Measurements from ENCODE around the gene LIN7C. TPM values are rescaled to one million over a fixed set of nuclear protein-coding genes. Genes with fewer than 3 reads are reported as not detected.

The LIN7C gene
- total RNA-seq, 1 donor from 2014 or later = 31.1 TPM

GRCh38 chr11:27462543-27462942 is 44.0 kb downstream of the LIN7C start:
- DNase-seq (ENCODE audit: extremely low spot score, unreplicated experiment) = no peak
- no peak overlapping the region for H3K4me3 Mint-ChIP-seq
- peak overlapping the region; percentile 70 for H3K27ac Mint-ChIP-seq
- H3K27me3 Mint-ChIP-seq = no peaks in the 10 kb centered on the region
- no peak for TF ChIP-seq CTCF (conservative IDR thresholded peaks at IDR 0.05)
- no peaks in the 10 kb centered on the region for H3K36me3 Mint-ChIP-seq
- peaks cover 52% of the 10 kb centered on the region for H3K4me1 Mint-ChIP-seq (ENCODE audit: unreplicated experiment)
- no peaks in the 10 kb centered on the region for H3K9me3 Mint-ChIP-seq

- Mint-ChIP-seq H3K36me3 (peaks cover 4% of the 10 kb centered on the region), H3K4me1 (ENCODE audit: unreplicated experiment) (peaks cover 62% of the 10 kb centered on the region), H3K4me3 (peak overlapping the region; percentile 14), H3K27me3 (no peaks in the 10 kb centered on the region), H3K9me3 (no peaks in the 10 kb centered on the region), H3K27ac (peak overlapping the region; percentile 38)
- TF ChIP-seq CTCF (conservative IDR thresholded peaks at IDR 0.05) = no peak
- DNase-seq (ENCODE audit: extremely low spot score, unreplicated experiment) = no peak
These were observed 46.2 kb downstream of the LIN7C start for GRCh38 chr11:27460158-27460978.

- Mint-ChIP-seq H3K27me3 (no peaks in the 10 kb centered on the region), H3K4me3 (no peak overlapping the region), H3K4me1 (ENCODE audit: unreplicated experiment) (peaks cover 53% of the 10 kb centered on the region), H3K27ac (no peak overlapping the region), H3K36me3 (peaks cover 4% of the 10 kb centered on the region), H3K9me3 (no peaks in the 10 kb centered on the region)
- DNase-seq (ENCODE audit: extremely low spot score, unreplicated experiment) = no peak
- TF ChIP-seq CTCF (conservative IDR thresholded peaks at IDR 0.05) = no peak
These were observed 47.4 kb downstream of the LIN7C start for GRCh38 chr11:27459191-27459590.

GRCh38 chr11:27458182-27458581 is 48.4 kb downstream of the LIN7C start:
- DNase-seq (ENCODE audit: extremely low spot score, unreplicated experiment) = no peak
- no peaks in the 10 kb centered on the region for H3K27me3 Mint-ChIP-seq
- H3K4me1 Mint-ChIP-seq (ENCODE audit: unreplicated experiment) = peaks cover 46% of the 10 kb centered on the region
- no peak overlapping the region for H3K27ac Mint-ChIP-seq
- no peak overlapping the region for H3K4me3 Mint-ChIP-seq
- no peak for TF ChIP-seq CTCF (conservative IDR thresholded peaks at IDR 0.05)
- no peaks in the 10 kb centered on the region for H3K9me3 Mint-ChIP-seq
- peaks cover 8% of the 10 kb centered on the region for H3K36me3 Mint-ChIP-seq

GRCh38 chr11:27456795-27457329 is 49.7 kb downstream of the LIN7C start:
- no peak for DNase-seq (ENCODE audit: extremely low spot score, unreplicated experiment)
- Mint-ChIP-seq H3K9me3 (no peaks in the 10 kb centered on the region), H3K27ac (peak overlapping the region; percentile 33), H3K36me3 (peaks cover 8% of the 10 kb centered on the region), H3K4me1 (ENCODE audit: unreplicated experiment) (peaks cover 51% of the 10 kb centered on the region), H3K4me3 (no peak overlapping the region), H3K27me3 (no peaks in the 10 kb centered on the region)
- TF ChIP-seq CTCF (conservative IDR thresholded peaks at IDR 0.05) = no peak

Measured in type B pancreatic cell (in vitro differentiated cells).